ENCODE measurements around the gene GNA12.

The GNA12 gene

GRCh38 chr7:2781636-2782035 lies 62.5 kb downstream of the GNA12 start:
- no peak for DNase-seq (ENCODE audit: low read depth, low spot score)

GRCh38 chr7:2779051-2779450 lies 65.1 kb downstream of the GNA12 start:
- no peak for DNase-seq (ENCODE audit: low read depth, low spot score)

GRCh38 chr7:2777898-2778535 lies 66.1 kb downstream of the GNA12 start:
- DNase-seq (ENCODE audit: low read depth, low spot score): no peak

GRCh38 chr7:2776401-2776800 lies 67.7 kb downstream of the GNA12 start:
- DNase-seq (ENCODE audit: low read depth, low spot score): no peak

DNA sequence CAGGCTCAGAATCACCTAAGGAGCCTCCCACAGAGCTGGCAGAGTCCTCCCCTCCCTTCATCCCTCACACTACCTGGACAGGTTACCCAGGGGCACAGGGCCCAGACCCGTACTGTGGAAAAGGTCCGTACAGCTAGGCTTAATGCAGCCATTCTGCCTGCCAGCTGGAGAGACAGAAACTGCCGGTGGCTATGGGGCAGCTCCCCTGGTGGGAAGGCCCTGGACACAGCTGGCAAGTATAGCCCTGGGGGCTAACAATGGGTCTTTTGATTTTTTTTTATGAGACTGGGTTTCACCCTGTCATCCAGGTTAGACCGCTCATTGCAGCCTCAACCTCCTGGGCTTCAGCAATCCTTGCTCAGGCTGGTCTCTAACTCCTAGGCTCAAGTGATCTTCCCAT lies 68.3 kb downstream of the GNA12 start:
- DNase-seq (ENCODE audit: low read depth, low spot score): no peak

GRCh38 chr7:2775376-2775775 lies 68.7 kb downstream of the GNA12 start:
- DNase-seq (ENCODE audit: low read depth, low spot score): no peak

- no peak for DNase-seq (ENCODE audit: low read depth, low spot score)
These were observed 69.2 kb downstream of the GNA12 start for GRCh38 chr7:2774935-2775334.

- DNase-seq (ENCODE audit: low read depth, low spot score): no peak
These were observed 69.8 kb downstream of the GNA12 start for GRCh38 chr7:2774280-2774679.

DNA sequence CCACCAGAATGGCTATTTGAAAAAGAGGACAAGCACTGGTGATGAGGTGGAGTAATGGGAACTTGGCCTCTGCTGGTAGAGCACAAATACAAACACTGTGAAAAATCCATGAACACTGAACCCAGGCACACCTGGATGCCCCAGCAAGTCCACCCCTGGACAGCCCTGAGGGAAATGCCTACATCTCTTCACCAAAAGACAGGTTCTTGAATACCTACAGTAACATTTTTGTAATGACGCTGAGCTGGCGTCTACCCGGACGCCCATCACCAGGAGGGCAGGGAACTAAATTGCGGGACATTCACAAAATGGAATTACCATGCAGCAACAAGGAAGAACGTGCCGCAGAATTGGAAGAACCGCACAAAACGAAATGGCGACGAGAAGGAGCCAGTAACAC lies 70.5 kb downstream of the GNA12 start:
- DNase-seq (ENCODE audit: low read depth, low spot score): no peak

DNA sequence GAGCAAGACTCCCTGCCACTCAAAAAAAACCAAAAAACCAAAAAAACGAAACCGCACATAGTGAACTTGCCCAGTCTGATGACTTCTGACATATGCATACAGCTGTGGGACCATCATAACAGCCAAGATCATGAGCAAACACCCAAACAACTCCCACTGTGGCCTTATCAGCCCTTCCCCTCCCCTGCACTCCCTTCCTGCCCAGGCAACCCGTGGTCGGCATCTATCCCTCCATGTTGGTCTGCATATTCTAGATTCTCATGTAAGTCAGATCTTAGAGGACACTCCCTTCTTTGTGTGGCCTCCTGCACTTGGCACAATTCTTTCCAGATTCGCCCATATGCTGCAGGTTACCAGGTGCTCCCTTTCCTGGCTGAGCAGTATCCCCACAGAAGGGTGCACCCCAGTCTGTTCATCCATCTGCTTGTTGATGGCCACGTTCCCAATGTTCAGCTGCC lies 72.8 kb downstream of the GNA12 start:
- DNase-seq (ENCODE audit: low read depth, low spot score): no peak

DNA sequence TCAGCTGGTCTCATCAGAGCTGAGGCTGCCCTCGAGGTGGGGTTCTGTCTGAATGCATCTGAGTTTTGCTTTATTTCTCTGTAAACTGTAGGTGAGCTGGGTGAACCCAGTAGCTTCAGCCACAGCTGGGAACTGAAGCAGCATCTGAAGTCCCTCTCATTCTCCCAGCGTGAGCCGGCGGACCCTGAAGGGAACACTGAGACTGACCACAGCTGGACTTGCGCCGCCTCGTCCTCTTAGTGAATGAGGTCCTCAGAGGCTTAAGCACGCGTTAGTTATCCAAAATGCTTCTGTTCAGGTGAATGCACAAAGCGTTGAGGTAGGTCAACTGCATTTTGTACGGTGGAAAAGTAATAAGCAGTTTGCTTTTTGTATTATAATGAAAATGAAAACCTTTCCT lies 79.5 kb downstream of the GNA12 start:
- DNase-seq (ENCODE audit: low read depth, low spot score): no peak

- no peak for DNase-seq (ENCODE audit: low read depth, low spot score)
These were observed 80.5 kb downstream of the GNA12 start for GRCh38 chr7:2763597-2763996.

DNA sequence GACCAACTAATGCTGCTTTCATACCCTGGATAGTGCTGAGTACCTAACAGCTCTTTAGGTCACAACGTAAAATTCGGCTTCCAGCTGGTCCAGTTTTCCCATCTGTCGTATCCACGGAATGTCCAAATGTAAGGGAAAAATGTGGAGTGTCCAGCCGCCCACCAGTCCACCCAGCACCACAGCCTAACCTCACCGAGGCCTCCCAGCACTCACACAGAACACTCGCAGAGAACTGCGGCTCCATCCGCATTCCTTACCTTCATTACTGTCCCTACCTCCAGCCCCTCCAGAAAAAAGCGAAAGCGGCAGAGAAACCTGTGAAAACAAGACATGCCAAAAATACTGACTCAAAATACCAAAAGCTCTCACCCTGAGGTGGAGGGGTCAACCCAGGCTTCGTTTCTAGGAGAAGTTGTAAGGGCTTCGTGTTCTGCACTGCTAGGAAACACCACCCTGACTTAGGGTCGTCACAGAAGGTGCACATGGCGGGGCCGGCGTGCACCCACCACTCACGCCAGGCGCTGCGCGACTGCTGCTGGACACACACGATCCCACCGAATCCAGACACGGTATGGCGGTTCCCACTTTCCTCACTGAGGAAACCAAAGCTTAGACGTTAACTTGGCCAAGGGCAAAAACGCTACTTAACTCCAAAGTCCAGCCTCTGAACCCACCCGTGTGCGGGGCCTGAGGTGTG lies 82.2 kb downstream of the GNA12 start:
- DNase-seq (ENCODE audit: low read depth, low spot score): no peak

GRCh38 chr7:2761131-2761624 lies 82.9 kb downstream of the GNA12 start:
- no peak for DNase-seq (ENCODE audit: low read depth, low spot score)

GRCh38 chr7:2760098-2760889 lies 83.8 kb downstream of the GNA12 start:
- DNase-seq (ENCODE audit: low read depth, low spot score): no peak

GRCh38 chr7:2759736-2760097 lies 84.4 kb downstream of the GNA12 start:
- DNase-seq (ENCODE audit: low read depth, low spot score): no peak

DNA sequence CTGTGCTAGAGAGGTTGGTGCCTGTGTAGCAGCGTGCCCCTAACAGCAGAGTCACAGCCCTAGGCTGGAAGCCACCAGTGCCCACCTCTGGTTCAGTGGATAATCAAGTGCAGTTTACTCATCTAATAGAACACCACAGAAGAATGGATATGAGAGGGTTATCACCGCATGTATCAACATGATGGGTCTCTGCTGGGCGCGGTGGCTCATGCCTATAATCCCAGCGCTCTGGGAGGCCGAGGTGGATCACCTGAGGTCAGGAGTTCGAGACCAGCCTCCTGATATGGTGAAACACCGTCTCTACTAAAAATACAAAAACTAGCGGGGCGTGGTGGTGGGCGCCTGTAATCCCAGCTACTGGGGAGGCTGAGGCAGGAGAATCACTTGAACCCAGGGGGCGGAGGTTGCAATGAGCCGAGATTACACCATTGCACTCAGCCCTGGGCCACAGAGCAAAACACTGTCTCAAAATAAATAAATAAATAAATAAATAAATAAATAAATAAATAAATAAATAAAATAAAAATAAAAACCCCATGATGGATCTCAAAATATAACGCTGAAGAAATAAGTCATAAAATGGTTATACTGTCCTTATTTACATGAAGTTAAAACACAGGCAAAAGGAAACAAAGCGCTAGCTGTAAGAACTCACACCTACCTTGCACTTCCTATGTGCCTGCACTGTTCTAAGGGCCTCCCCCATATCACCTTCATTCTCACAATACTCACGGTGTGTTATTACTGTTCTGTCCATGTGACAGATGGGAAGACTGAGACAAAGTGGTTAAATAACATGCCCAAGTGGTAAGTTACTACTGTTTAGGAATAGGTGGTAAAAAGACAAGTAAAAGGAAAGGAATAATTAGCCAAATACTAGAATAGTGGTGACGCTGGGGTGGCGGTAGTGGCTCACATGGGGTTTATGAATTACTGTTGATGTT lies 85.2 kb downstream of the GNA12 start:
- DNase-seq (ENCODE audit: low read depth, low spot score): no peak

GRCh38 chr7:2757904-2758672 lies 86.0 kb downstream of the GNA12 start:
- peak; percentile 88 for DNase-seq (ENCODE audit: low read depth, low spot score)

DNA sequence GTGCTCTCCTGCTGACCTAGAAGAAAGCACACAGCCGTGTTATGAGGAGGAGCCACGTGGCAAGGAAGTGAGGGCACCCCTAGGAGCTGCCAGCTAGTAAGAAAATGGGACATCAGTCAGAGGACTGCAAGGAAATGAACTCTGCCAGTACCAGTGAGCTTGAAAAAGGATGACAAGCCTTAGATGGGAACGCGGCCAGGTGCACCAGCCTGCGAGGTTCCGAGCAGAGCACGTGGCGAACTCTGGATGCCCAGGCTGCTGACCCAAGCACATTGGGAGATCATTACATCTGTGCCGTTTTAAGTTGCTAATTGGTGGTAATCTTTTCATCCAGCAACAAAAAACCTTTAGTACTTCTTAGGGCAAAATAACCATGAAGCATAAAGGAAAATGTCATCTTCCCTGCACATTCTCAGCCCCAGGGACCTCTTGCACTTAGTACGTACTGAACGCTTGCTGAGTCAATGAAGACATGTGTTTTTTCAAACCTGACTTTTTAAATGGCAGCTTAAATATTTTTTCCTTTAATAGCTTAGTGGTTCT lies 86.7 kb downstream of the GNA12 start:
- DNase-seq (ENCODE audit: low read depth, low spot score): no peak

- no peak for DNase-seq (ENCODE audit: low read depth, low spot score)
These were observed 88.6 kb downstream of the GNA12 start for GRCh38 chr7:2755531-2755930.

All from brain pericyte (primary cell).